Daoy (cell line): ENCODE measurements around the gene POU3F3. TPM values are rescaled to one million over a fixed set of nuclear protein-coding genes. Genes with fewer than 3 reads are reported as not detected.

Experiments
- DNase-seq: peaks from one replicate; pipeline ENCODE4 v3.0.0-alpha.2; 2015; ENCODE audit warnings: low read depth
- total RNA-seq: library from RNA; depleted of rRNA; stranded (reverse); fragments of >200 nt; shearing (Covaris generic); gene quantifications from 2 replicates; pipeline ENCODE4 v1.2.3, GENCODE V29; 2014

Gene POU3F3
- total RNA-seq, 1 experiment from 2014 or later: 5.8 TPM

- DNase-seq: no peak
These were observed 6.5 kb downstream of the POU3F3 start for GRCh38 chr2:104860451-104860790.

- DNase-seq: no peak
These were observed 7.6 kb downstream of the POU3F3 start for GRCh38 chr2:104861351-104862057.

DNA sequence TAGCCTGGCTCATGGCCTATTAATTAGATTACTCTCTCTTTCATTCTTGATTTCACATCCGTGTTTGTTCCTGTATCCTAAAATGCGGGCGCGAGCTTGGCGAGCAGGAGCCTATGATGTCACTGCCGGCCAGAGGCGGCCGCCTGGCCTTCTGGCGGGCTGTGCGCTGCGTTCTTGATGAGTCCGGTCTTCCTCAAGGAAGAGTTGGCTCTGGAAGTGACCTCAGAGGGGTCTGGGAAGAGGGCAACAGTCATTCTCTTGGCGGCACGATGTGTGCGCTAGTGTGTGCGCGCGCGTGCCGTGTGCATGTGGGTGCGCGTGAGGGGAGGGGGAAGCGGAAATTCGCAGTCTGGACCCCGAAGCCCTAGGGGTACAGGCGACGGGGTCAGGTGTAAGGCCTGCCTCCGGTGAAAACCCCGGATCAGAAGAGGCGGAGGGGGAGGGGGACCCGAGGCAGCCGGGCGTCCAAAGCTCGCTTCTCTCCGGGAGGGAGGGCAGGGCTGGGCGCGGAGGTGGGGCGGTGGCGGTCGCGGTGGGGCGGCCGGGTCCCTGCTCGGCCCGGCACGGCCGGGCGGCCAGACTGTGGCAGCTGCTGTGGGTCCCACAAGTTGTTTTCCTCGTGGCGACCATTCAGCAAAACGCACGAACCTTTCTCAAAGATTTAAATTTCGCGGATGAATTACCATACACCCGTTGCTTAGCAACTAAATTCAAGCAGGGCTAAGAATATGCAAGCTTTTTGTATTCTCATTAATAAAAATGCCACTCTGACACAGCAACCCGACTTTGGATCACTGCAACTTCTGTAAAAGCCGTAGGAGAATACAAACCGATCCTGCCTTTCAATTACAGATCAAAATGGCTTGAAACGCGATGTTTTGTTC, 8.4 kb downstream of the POU3F3 start:
- peak; percentile 68 for DNase-seq

DNA sequence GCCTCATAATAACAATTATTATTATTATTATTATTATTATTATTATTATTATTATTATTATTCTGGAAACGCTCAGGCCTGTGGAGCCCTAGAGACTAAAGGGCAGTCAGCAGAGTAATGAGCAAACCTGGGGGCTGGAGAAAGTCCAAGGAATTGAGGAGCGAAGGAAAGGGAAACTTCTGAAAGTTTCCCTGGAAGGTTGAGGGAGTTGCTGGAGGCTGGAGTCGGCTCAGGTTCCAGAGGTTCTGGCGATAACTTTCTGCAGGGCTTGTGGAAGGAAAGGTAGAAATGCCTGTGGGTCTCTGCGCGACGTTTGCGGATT, 9.2 kb downstream of the POU3F3 start:
- DNase-seq: peak; percentile 30

GRCh38 chr2:104863468-104864279, 9.8 kb downstream of the POU3F3 start:
- DNase-seq: peak; percentile 46

- DNase-seq: no peak
These were observed 10.6 kb downstream of the POU3F3 start for GRCh38 chr2:104864280-104865095.

- DNase-seq: no peak
These were observed 11.2 kb downstream of the POU3F3 start for GRCh38 chr2:104865096-104865470.

GRCh38 chr2:104866122-104866864, 12.4 kb downstream of the POU3F3 start:
- no peak for DNase-seq

- peak; percentile 44 for DNase-seq
These were observed 13.2 kb downstream of the POU3F3 start for GRCh38 chr2:104866883-104867812.

GRCh38 chr2:104867813-104868504, 14.0 kb downstream of the POU3F3 start:
- DNase-seq: no peak

GRCh38 chr2:104868505-104868866, 14.6 kb downstream of the POU3F3 start:
- DNase-seq: no peak

GRCh38 chr2:104870100-104870975, 16.4 kb downstream of the POU3F3 start:
- DNase-seq: no peak

- DNase-seq: no peak
These were observed 17.7 kb downstream of the POU3F3 start for GRCh38 chr2:104871649-104871971.

GRCh38 chr2:104871972-104872865, 18.3 kb downstream of the POU3F3 start:
- DNase-seq: peak; percentile 61

GRCh38 chr2:104872866-104873688, 19.2 kb downstream of the POU3F3 start:
- DNase-seq: peak; percentile 83

DNA sequence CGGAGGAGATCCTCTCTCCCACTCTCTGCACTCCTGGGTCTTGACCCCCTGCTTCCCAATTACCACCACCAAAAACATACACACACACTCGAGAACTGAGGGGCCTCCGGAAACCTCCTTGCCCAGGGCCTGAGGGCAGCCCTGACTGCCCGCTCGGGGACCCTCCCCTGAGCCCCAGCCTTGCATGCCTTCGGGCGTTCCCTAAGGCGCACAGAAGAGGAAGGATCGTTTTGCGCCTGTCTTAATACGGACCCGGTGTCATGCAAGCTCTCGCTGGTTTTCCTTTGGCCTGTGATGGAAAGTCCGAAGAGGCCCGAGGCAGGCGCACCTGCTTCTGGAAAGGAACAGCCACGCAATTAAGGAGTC, 19.8 kb downstream of the POU3F3 start:
- DNase-seq: no peak
